Measurements from ENCODE around the gene ELMO1.

Gene ELMO1

DNA sequence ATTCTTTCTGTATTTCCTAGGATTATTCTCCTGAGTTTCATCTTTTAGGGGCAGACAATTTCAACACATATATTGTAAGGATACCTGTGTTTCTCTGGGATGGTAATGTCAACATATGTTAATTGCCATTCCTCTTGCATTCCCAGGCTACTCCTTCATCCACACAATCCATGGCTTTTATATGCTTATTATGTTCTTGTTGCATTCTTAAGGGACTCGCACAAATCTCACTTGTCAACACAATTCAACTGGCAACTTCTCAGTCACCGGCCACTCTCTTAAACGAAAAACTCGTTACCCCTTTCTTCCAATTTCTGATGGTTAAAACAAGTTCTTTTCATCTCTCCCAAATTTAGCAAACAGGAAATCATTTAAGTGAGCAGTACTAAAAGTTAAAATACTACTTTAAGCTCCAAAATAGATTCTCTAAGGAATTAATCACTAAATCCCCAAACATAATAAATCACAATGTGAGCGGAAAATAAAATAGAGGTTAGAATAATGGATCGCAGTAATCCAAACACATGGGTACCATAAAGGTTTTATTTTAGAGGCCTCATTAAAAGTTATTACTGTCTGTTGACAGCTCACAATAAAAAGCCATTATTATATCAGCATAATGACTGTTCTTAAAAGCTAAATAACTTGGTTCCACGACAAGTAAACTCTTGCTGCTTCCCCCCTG lies 223.2 kb downstream of the ELMO1 start:
- DNase-seq (ENCODE audit: low read depth, low spot score): no peak

DNA sequence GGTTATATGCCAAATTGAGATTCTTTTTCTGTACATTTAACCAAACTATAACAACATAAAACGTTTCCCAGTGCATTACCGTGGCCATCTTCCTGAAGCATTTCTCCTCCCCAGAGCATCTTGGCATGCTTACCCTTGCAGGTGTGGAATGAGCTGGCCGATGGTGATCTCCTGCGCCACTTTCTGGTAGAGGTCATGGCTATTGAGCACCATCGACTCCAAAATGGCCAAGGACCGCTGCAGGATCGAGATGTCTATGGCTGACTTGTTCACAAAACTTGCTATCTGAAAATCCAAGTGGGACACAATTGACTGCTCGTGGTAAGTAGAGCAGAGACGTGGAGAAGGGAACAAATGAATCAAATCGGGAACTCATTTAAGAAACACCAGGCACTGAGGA lies 223.9 kb downstream of the ELMO1 start:
- no peak for DNase-seq (ENCODE audit: low read depth, low spot score)

DNA sequence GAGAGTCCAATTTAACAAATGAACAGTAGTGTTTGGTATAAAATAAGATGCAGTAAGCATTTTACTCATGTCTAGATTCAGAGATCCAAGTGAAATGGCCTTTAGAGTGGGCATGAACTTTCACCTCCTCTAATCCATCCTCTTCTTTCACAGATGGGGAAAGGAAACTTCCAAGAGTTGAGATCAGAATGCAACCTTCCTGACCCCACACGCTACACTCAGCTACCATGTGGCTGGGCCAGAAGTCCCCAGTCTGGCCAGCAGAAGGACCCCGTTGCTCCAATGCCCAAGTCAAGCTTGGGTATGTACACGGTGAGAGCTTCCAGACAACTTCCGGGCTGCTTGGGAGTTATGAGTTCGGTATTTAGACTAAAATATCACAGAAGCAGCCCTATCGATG lies 228.0 kb downstream of the ELMO1 start:
- no peak for DNase-seq (ENCODE audit: low read depth, low spot score)

DNA sequence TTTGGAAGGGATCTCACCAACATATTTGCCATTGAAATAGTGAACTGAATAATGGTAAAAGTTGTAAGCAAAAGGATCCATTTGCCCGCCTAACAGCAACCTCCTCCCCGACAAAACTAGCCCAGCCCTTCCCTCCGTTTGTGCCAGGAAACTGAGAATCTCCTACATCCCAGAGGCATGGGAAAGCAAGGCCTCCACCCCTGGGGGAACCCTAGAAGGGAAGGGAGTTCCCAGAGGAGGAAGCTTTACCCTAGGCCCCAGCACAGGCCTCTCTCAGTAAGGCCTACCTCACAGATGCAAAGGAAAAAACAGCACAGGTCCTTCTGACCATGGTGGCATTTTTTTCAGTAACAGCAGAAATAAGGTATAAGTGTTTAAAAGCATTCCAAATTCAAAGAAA lies 229.7 kb downstream of the ELMO1 start:
- DNase-seq (ENCODE audit: low read depth, low spot score): no peak

DNA sequence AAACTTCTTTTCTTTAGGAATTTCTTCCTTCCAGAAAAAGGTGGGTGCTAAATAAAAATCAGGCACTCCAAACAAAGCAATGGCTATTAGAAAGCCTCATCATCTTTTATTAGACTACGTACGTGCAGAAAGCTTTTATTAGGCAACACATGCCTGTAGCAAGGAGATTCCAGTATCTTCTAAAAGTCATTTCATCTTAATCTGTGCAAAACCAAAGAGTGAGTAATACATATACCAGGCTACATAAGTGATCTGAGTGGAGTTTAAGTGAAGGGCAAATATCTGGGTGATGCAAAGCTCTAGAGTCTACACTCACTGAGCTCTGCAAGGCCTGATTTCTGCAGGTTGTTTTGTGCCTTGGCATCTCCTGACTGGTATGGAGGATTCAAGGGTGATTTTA lies 231.7 kb downstream of the ELMO1 start:
- no peak for DNase-seq (ENCODE audit: low read depth, low spot score)

DNA sequence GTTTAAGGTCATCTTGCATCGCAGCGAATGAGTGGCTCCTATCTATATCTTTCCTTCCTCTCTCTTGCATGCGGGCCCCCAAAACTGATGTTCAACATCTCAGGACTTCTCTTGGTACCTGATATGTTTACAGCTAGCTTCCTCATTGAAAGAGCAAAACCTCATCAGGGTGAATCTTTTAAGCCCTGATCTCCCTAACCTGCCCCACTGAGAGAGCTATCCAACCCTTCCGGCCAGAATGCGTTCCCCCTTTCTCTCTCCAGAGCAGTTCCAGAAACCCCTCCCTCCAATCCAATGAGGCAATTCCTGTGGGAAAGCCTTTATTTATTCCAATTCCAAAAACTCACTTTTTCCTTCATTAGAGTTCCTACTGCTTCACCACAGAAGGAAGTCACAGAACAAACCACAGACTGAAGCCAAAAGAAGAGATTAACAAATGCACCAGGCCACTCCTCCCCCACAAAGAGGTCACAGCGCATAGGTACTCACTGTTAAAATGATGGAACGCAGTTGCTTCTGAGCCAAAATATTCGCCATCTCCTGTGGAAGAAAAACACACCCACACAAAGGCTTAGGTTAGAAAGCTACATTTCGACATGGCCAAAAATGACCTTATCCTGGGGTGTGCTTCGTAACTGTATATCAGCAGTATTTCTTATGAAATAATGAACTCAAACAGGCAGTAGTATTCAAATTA lies 232.4 kb downstream of the ELMO1 start:
- no peak for DNase-seq (ENCODE audit: low read depth, low spot score)

DNA sequence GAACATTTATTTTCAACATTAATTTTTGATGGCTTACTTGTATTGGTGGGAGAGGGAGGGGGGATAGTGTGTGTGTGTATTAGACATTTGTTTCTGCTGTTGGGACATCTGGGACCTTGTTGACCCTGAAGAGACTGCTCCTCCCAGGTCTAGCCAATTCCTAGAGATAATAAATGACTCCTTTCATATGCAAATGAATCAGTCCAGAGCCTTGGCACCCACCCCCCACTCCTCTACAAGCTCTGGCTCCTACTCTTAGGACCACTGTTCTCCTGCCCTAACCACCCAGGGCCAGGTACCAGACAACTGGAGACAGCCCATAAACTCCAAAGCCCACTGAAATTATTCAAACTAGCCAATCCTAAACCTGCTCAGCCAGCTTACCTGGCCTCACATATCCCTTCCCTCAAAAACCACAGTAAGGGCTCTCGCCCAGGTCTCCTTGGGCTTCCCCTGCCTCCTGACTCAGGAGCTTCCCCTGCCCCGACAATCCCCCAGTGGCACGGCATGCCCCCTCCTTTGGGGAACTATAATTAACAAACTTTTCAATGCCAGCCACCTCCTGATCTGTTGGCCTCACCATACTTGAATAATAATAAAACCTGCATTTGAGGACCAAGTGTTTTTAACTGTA lies 233.3 kb downstream of the ELMO1 start:
- DNase-seq (ENCODE audit: low read depth, low spot score): peak; percentile 40

DNA sequence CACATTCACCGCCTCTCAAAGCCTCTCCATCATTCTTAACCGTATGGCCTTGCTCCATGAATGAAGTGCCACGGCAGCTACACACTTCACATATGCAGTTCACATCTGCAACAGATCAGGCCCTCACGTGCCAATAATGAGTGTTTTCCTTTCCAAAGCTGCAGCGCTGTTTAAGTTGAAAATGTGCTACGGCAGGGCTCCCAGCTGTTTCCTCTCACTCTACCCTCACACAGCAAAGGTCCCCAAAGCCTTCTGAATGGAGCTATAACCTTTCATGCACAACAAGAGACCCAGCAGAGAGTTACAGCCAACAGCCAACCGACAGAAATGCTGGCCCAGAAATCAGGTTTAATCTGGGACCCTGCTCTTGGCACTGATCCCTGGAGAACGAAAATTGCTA lies 236.1 kb downstream of the ELMO1 start:
- no peak for DNase-seq (ENCODE audit: low read depth, low spot score)

DNA sequence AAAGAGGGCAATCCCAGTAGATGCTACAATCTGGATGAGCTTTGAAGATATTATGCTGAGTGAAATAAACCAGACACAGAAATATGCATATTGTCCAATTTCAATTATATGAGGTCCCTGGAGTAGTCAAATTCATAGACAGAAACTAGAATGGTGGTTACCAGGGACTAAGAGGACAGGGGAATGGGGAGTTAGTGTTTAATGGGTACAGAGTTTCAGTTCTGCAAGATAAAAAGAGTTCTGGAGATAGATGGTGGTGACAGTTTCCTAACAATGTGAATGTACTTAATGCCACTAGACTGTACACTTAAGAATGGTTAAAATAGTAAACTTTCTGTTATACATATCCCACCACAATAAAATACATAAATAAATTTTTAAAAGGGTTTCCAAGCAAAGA lies 236.6 kb downstream of the ELMO1 start:
- no peak for DNase-seq (ENCODE audit: low read depth, low spot score)

DNA sequence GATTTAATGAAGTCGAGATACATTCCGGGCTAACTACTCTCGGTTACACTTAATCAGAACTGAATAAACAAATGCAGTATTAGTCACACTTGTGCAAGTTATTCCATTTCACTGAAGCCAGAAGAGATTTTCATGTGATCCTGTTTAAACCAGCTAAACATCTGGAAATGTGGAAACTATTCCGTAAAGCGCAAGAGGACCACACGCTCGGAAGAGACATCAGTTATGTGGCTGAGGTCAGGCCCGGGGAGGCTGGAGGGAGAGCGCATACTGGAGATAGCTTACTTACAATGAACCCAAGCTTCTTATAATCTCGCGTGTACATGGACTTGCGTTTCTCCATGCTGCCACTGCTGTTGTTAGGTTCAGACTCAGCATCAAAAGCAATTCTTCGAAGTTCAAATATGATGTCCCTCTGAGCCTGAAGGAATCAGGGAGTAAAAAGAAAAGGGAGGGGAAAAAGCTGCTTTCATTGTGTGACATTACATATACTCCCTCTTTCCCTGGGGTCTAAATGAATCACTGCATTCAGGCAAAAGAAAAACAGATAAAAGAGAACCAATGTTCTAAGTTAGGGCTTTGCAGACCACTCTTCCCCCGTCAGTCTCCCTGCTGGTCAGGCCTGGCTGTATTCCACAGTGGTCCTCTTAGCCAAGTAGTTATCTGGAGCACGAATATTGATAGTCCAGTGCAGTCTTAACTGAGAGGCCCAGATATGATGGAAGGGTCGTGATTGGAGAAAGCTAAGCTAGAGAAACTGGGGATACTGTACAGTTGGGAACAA lies 237.4 kb downstream of the ELMO1 start:
- no peak for DNase-seq (ENCODE audit: low read depth, low spot score)

DNA sequence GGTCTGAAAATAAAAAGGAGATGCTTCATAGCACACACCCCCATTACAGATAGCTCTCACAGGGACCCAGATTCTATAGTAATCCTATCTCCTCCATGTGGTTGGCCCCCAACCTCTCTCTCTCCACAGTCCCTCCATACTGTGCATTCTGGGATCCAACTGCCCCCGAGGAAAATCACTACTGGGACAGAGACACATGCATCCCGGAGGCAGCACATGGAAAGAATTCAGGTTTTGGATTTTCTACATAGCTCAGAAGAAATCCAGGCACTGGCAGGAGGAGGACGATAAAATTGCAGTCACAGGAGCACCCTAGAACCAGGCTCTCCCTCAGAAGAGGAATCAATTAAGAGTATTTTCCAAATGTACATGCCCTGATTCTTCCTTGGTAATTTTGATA lies 239.5 kb downstream of the ELMO1 start:
- DNase-seq (ENCODE audit: low read depth, low spot score): no peak

DNA sequence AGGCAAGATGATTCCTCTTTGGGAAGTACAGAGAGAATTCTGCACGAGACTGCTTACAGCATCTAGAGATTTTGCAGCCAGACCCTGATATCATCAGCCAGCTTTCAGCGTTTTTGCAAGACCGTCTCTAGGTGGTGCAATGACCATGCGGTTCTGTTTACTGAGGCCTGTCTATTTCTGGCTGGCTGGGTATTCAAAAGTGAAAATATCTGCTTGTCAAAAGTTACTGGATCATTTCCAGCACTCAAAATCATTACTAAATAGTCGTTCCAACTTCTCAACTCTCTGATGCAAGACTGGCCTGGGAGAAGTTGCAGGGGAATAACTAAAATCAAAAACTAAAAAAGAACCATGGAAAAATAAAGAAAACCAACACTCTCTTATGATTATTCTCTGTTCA lies 240.1 kb downstream of the ELMO1 start:
- peak; percentile 35 for DNase-seq (ENCODE audit: low read depth, low spot score)

DNA sequence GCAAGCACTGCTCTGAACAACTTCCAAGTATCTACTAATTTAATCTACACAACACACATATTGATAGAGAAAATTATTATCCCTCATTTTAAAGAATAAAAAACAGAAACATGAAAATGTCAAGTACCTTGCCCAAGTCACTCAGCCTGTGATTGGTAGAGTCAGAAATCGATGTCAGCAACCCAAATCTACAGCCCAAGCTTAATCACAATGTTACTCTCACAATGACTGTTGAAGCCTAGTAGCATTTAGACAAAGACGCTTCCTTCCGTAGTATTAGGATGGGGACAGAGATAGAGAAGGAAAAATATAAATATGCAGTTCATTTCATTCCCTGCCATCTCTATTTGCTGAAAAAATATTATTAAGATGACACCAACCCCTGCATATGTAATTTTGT lies 242.5 kb downstream of the ELMO1 start:
- no peak for DNase-seq (ENCODE audit: low read depth, low spot score)

DNA sequence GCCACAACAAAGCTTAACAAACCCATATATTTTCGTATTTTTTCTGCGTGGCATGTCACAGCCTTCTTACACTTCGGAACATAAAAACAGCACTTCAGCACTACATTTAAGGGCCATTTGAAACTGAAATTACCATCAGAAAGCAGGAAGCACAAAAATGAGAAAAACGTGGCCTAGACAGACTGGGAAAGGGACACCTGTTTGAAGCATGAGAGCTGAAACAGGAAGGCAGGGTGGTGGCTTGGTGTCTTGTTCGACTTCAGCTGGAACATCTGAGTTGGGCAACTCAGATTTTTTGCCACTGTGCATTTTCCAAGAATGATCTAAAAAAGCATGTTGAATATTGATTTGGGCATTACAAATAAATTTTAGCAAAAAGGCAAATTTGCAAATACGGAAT lies 243.2 kb downstream of the ELMO1 start:
- no peak for DNase-seq (ENCODE audit: low read depth, low spot score)

DNA sequence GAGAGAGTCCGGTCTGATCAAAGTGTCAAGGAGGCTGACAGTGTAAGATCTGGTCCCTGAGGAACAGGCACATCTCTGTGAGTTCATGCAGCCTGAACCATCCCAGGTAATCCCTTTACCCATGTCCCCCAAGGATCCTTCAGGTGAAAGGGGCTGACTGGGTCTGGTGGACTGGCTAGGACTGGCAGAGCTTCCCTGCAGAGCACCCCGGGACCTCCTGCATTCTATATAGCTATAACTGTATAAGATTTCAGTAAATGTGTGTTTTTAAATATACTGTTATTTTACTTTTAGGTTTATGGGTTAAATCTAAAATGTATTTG lies 246.8 kb downstream of the ELMO1 start:
- no peak for DNase-seq (ENCODE audit: low read depth, low spot score)

DNA sequence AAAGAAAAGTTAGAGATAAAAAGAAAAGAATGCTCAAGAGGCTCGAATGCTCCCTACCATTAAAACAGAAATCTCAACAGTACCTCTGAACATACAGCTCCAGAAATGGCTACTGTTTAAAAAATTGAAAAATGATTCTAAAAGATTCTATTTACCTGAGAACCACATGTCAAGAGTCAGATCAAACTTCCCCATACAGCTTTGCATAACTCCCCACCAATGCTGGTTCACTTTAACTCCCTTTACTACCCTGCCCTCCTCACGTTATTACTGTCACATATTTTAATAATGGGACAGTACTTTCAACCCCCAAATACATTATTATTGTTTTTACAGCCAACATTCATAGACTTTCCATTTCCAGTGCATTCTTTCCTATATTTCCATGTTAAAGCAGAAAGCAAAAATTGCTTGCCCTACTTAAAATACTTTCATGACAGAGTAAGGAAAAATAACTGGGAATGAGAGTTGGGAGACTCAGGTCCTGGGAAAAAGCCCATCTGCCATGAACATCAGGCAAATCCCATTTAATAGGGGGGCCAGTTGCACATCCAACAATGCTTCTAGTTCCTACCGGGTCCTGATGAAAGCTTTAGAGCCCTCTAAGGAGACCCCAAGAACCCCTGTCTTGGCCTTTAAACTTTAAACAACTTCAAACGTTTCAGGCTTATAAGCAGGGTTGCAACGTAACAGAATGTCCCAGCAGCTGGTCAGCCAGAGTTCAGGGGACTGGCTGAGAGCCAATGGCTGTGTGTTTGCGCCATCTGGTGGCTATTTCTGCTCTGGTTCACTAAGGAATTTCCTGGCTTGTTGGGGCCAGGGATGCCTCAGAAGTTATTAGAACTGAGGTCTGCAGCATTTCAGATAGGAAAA lies 247.4 kb downstream of the ELMO1 start:
- peak; percentile 87 for DNase-seq (ENCODE audit: low read depth, low spot score)

DNA sequence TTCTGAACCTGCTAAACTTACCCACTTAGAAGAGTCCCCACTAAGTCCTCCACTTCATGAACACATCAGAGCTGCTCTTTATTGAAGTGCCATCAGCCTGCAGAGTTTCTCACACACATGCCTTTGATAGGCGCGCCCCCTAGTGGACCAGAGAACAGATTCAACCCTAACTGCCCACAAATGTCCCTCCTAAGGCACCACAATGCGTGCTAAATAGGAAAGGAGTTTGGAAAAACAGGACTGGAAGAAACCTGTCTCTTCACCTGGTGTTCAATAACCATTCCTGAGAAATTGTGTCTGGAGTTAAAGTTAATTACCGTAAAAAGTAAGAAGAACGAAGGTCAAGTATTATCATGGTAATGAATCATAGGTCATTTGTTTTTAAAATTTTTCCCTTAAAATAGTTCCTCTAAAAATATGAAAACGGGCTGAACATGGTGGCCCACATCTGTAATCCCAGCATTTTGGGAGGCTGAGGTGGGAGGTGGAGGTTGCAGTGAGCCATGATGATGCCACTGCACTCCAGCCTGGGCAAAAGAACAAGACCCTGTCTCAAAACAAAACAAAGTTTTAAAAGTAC lies 249.7 kb downstream of the ELMO1 start:
- peak; percentile 77 for DNase-seq (ENCODE audit: low read depth, low spot score)

DNA sequence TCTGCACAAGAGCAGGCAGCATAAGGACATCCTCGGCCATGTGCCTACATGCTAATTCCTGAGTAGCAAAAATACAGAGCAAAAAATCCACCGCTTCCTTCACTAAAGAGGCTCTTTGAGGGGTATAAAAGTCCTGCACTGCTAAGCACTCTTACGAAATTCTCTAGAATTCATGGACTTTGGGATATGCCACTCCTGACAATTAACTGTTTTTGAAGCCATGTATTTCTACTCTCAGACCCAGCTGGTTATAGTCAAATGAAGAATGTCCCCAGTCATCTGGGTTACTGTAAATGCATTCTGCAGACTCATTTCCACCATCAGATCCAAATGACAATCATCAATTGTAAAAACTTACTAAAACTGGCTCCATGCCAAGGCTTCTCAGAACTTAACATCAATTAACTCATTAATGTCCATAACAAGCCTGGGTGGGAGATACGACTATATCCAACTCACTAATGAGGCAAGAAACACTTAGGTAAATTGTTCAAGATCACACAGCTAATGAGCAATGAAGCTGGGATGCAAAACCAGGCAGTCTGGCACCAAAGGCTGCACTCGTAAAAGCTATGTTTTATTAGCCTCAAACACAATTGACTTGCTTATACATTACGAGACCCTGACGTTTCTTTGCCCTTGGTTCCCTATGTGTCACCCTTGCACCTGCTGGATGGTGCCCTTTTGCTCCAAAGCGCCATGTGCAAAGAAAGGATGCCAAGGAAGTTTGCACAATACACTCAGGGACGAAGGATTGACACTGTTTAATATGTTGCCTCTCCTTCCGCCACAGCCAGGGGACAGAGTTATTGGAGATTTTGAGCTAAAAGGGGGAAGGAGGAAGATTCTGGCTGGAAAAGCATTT lies 250.4 kb downstream of the ELMO1 start:
- DNase-seq (ENCODE audit: low read depth, low spot score): no peak

DNA sequence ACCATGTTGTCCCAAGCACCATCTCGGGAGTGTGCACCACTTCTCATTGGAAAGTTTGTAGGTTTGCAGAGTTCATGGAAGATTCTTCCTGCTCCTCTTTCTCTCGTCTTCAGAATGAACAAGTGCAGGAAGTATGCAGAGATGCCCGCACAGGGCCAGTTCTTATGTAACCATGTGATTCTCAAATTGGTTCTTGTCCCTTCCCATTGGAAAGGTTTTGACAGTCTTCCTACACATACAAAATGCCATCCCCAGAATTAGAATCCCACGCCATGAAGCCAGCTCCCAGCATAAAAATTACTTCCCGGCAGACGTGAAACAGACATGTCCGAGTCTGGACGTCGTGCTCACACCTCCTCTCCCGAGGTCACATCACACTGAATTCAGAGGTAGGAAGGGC lies 251.6 kb downstream of the ELMO1 start:
- DNase-seq (ENCODE audit: low read depth, low spot score): no peak

DNA sequence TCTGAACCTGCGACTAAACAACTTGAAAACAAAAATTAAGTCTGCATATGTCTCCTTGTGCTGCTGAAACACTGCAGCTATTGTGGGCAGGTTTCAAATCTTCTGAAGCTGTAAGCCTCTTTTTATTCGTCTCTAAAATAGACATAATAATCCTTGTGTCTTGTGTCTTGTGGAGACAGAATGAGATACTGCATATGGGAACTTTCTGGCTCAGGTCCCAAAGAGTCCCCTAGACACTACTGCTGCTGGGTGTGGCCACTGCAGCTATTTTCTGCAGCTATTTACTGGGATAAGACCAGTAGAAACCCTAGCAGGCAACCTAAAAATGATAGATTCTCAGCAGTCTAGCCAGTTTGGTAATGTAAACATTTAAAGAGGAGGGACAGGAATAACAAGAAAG lies 252.0 kb downstream of the ELMO1 start:
- DNase-seq (ENCODE audit: low read depth, low spot score): no peak

Measured in ELF-1 (cell line).